Measurements from ENCODE around the gene IFT81. TPM values are rescaled to one million over a fixed set of nuclear protein-coding genes. Genes with fewer than 3 reads are reported as not detected.

The IFT81 gene
- polyA plus RNA-seq, 3 donors: 0.39 to 0.97 (median 0.47) TPM

- DNase-seq: no peak
- H3K9me3 ChIP-seq (replicated peaks in 1 of 2; ENCODE audit: control insufficient read depth in 1 of 2, insufficient read depth in 1 of 2, low read length in 2 of 2): no peaks in the 10 kb centered on the region
- no peak overlapping the region for H3K27ac ChIP-seq (ENCODE audit: low read depth in 1 of 2, low read length in 2 of 2)
- H3K4me1 ChIP-seq (ENCODE audit: control insufficient read depth in 1 of 2, insufficient read depth in 2 of 2, low read length in 2 of 2): peaks cover 4 to 8% of the 10 kb centered on the region in 2 donors
- no peak for TF ChIP-seq CTCF (IDR thresholded peaks at IDR 0.05)
- H3K9ac ChIP-seq (ENCODE audit: insufficient read depth, low read length, poor library complexity, severe bottlenecking): no peak overlapping the region
- H3K4me1 Mint-ChIP-seq: peaks cover 6% of the 10 kb centered on the region
- intact Hi-C loops (cut with micrococcal nuclease): no loop called here
- H4K20me1 ChIP-seq (ENCODE audit: insufficient read depth, low read length): no peaks in the 10 kb centered on the region
- no peaks in the 10 kb centered on the region for H3K27me3 ChIP-seq (ENCODE audit: control insufficient read depth in 2 of 2, insufficient read depth in 2 of 2, low read length in 2 of 2)
- no peaks in the 10 kb centered on the region for H3K79me2 ChIP-seq (ENCODE audit: insufficient read depth, low read length)
- peaks cover 0 to 2% of the 10 kb centered on the region in 2 donors for H3K36me3 Mint-ChIP-seq
- no peaks in the 10 kb centered on the region for H3K36me3 ChIP-seq (replicated peaks in 1 of 2; ENCODE audit: control insufficient read depth in 1 of 2, insufficient read depth in 2 of 2, low read length in 2 of 2)
- H3K27me3 Mint-ChIP-seq (ENCODE audit: low read depth in 3 of 3): peaks cover 0 to 2% (median 0%) of the 10 kb centered on the region in 3 donors
- H3K4me2 ChIP-seq (replicated peaks; ENCODE audit: extremely low read depth, low read length, poor library complexity, severe bottlenecking): no peak overlapping the region
- H3K4me3 ChIP-seq (replicated peaks in 1 of 3; ENCODE audit: low read depth in 2 of 3, low read length in 3 of 3): no peak overlapping the region
- peaks cover 0 to 6% (median 0%) of the 10 kb centered on the region in 7 donors for H3K9me3 Mint-ChIP-seq
- peak overlapping the region in 1 of 7 donors; percentile 49 for H3K27ac Mint-ChIP-seq
- H2AFZ ChIP-seq (ENCODE audit: insufficient read depth, low read depth, low read length, poor library complexity, severe bottlenecking): no peak overlapping the region
- WGBS (ENCODE audit: insufficient coverage): 89% methylated on average over 1 of the region's 2 CpGs
- H3K4me3 Mint-ChIP-seq: no peak overlapping the region
Measured at GRCh38 chr12:110197003-110197402, 72.8 kb downstream of the IFT81 start.

- Histone ChIP-seq H3K9me3 (replicated peaks in 1 of 2; ENCODE audit: control insufficient read depth in 1 of 2, insufficient read depth in 1 of 2, low read length in 2 of 2) (no peaks in the 10 kb centered on the region), H3K4me3 (replicated peaks in 1 of 3; ENCODE audit: low read depth in 2 of 3, low read length in 3 of 3) (no peak overlapping the region), H3K27me3 (ENCODE audit: control insufficient read depth in 2 of 2, insufficient read depth in 2 of 2, low read length in 2 of 2) (no peaks in the 10 kb centered on the region), H3K79me2 (ENCODE audit: insufficient read depth, low read length) (no peaks in the 10 kb centered on the region), H3K36me3 (replicated peaks in 1 of 2; ENCODE audit: control insufficient read depth in 1 of 2, insufficient read depth in 2 of 2, low read length in 2 of 2) (no peaks in the 10 kb centered on the region), H3K27ac (ENCODE audit: low read depth in 1 of 2, low read length in 2 of 2) (no peak overlapping the region), H2AFZ (ENCODE audit: insufficient read depth, low read depth, low read length, poor library complexity, severe bottlenecking) (no peak overlapping the region), H3K9ac (ENCODE audit: insufficient read depth, low read length, poor library complexity, severe bottlenecking) (no peak overlapping the region), H3K4me1 (ENCODE audit: control insufficient read depth in 1 of 2, insufficient read depth in 2 of 2, low read length in 2 of 2) (peaks cover 4 to 8% of the 10 kb centered on the region in 2 donors), H3K4me2 (replicated peaks; ENCODE audit: extremely low read depth, low read length, poor library complexity, severe bottlenecking) (no peak overlapping the region), H4K20me1 (ENCODE audit: insufficient read depth, low read length) (no peaks in the 10 kb centered on the region)
- peaks cover 0 to 2% (median 0%) of the 10 kb centered on the region in 3 donors for H3K27me3 Mint-ChIP-seq (ENCODE audit: low read depth in 3 of 3)
- TF ChIP-seq CTCF (IDR thresholded peaks at IDR 0.05): no peak
- H3K4me3 Mint-ChIP-seq: no peak overlapping the region
- peaks cover 6% of the 10 kb centered on the region for H3K4me1 Mint-ChIP-seq
- no peak overlapping the region for H3K27ac Mint-ChIP-seq
- no peak for DNase-seq
- peaks cover 0 to 2% of the 10 kb centered on the region in 2 donors for H3K36me3 Mint-ChIP-seq
- H3K9me3 Mint-ChIP-seq: peaks cover 0 to 6% (median 0%) of the 10 kb centered on the region in 7 donors
- no CpG with 5 or more reads among the region's 1 CpG for WGBS (ENCODE audit: insufficient coverage)
- intact Hi-C loops (cut with micrococcal nuclease): no loop called here
Measured at GRCh38 chr12:110198386-110198785, 74.2 kb downstream of the IFT81 start.

All from CD14-positive monocyte (primary cell).